GM12872 (cell line): Measurements from ENCODE around the gene PROSER3.

ENCODE experiments used
- CTCF ChIP-seq: IDR thresholded peaks from 3 replicates; pipeline ENCODE4 v1.5.1; 2011; ENCODE audit warnings: low read depth, mild to moderate bottlenecking, low read length, moderate library complexity; ENCODE audit not compliant: insufficient read depth

Gene PROSER3

GRCh38 chr19:35816846-35817245 lies 58.9 kb downstream of the PROSER3 start:
- no peak for TF ChIP-seq CTCF

GRCh38 chr19:35818445-35818844 lies 60.5 kb downstream of the PROSER3 start:
- no peak for TF ChIP-seq CTCF
